ENCODE data around the gene EFHC2. TPM values are rescaled to one million over a fixed set of nuclear protein-coding genes. Genes with fewer than 3 reads are reported as not detected.

Gene EFHC2
- total and polyA plus RNA-seq, 2 of the 8 experiments (the other 6 are each of a cell fraction or from before 2014, with no cell fraction given) = 1.8 to 3.4 TPM

DNA sequence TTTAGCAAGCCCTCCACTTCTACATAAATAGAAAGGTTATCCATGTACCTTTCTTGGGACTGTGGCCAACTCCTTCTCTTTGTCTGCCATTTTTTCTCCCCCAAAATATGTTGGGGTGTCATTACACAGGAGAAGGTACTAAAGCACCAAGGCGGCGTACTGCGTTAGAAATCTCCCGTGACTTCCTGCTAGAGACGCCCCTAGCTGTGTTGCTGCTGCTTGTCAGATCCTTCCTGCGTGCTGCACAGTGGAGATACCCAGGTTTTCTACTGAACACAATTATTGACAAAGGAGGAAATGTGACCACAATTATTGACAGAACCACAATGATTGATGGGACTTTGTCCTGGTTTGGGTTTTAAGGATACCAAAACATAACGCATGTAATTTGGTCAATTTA is 97.7 kb downstream of the EFHC2 start (continued):
- TF ChIP-seq GABPA (IDR thresholded peaks at IDR 0.05; ENCODE audit: borderline replicate concordance, insufficient read depth, low read length) (no peak), YY1 (IDR thresholded peaks at IDR 0.05; ENCODE audit: low read depth, low read length) (no peak), ASH2L (IDR thresholded peaks at IDR 0.05; ENCODE audit: low read length) (no peak), SUZ12 (IDR thresholded peaks at IDR 0.05; ENCODE audit: low read length) (no peak), RFX5 (IDR thresholded peaks at IDR 0.05; ENCODE audit: borderline replicate concordance, low read depth, low read length) (no peak)
